A549 (cell line): ENCODE data around the gene FHAD1. TPM values are rescaled to one million over a fixed set of nuclear protein-coding genes. Genes with fewer than 3 reads are reported as not detected.
A peak's percentile ranks its signal among the peaks of the same experiment; 100 is the strongest.

ENCODE experiments used
- ATAC-seq, 2 experiments: fragments of 200-7000 bp in 1 of 2; fragments of >200 bp in 1 of 2; cut with Nextera tagmentation in 1 of 2; cut with Tn5 transposase in 1 of 2; 3 replicates each; pipeline versions ENCODE4 v1.8.0 to v1.9.1; 2018 to 2020; ENCODE audit warnings: mild to moderate bottlenecking in 1 of 2, moderate library complexity in 1 of 2
- CTCF ChIA-PET: fragments of 300-600 bp; sonication (Branson Sonifier 250); formaldehyde crosslinking; extraction: SDS; loops from one replicate; lab custom pipeline; 2021; ENCODE audit warnings: antibody characterized with exemption, inconsistent platforms; lab: Yijun Ruan, JAX
- POLR2A ChIA-PET: fragments of 350-600 bp; formaldehyde crosslinking; extraction: SDS; loops from one replicate; lab custom pipeline; 2021; ENCODE audit warnings: antibody characterized with exemption, inconsistent platforms; lab: Yijun Ruan, JAX
- DNase-seq, 2 experiments: peaks; one replicate each; pipeline versions ENCODE4 v3.0.0 to v3.0.0-alpha.2; 2011 to 2016; ENCODE audit warnings: low read depth in 1 of 2, low spot score in 1 of 2
- FAIRE-seq: peaks from 2 replicates; lab custom pipeline; 2011; peaks lifted over from hg19 to GRCh38; lab: Jason Lieb, UNC
- H3K27ac ChIP-seq, 2 experiments: fragments of >200 bp; sonication (Bioruptor Twin); formaldehyde crosslinking; 3 replicates each; pipeline ENCODE4 v1.5.1; 2016 to 2017
- H3K4me1 ChIP-seq: fragments of >200 bp; sonication (Bioruptor Twin); formaldehyde crosslinking; 3 replicates; pipeline ENCODE4 v1.6.1; 2016
- H3K4me2 ChIP-seq: fragments of >200 bp; sonication (Bioruptor Twin); formaldehyde crosslinking; 3 replicates; pipeline ENCODE4 v1.6.1; 2016
- H3K4me3 ChIP-seq: fragments of >200 bp; sonication (Bioruptor Twin); formaldehyde crosslinking; 3 replicates; pipeline ENCODE4 v1.5.1; 2016
- H3K9me3 ChIP-seq: fragments of >200 bp; sonication (Bioruptor Twin); formaldehyde crosslinking; 3 replicates; pipeline ENCODE4 v1.6.1; 2016
- CBX2 ChIP-seq: fragments of 200-600 bp; sonication (generic); IDR thresholded peaks from 2 replicates; pipeline ENCODE4 v1.6.1; 2016; ENCODE audit warnings: low read depth, mild to moderate bottlenecking, borderline replicate concordance
- CHD4 ChIP-seq: fragments of 200-600 bp; sonication (generic); IDR thresholded peaks from 2 replicates; pipeline ENCODE4 v1.6.1; 2016; ENCODE audit warnings: antibody characterized with exemption, mild to moderate bottlenecking, borderline replicate concordance
- EHF ChIP-seq: fragments of 250-450 bp; sonication (Bioruptor Pico); IDR thresholded peaks from 2 replicates; pipeline ENCODE4 v1.5.0; 2020; ENCODE audit warnings: mild to moderate bottlenecking
- ESRRA ChIP-seq: fragments of 150-350 bp; IDR thresholded peaks from 2 replicates; pipeline ENCODE4 v1.6.1; 2014; ENCODE audit warnings: mild to moderate bottlenecking, low read length, borderline replicate concordance
- FOSB ChIP-seq: fragments of 250-450 bp; sonication (Bioruptor Pico); IDR thresholded peaks from 2 replicates; pipeline ENCODE4 v1.5.0; 2020; ENCODE audit warnings: mild to moderate bottlenecking, moderate library complexity
- FOSL2 ChIP-seq, 2 experiments: fragments of 450-650 bp in 1 of 2; fragments of >200 bp in 1 of 2; sonication (Bioruptor Twin) in 1 of 2; formaldehyde crosslinking; IDR thresholded peaks; 2 replicates each; pipeline versions ENCODE4 v1.5.0 to v1.6.1; 2016 to 2020; ENCODE audit warnings: mild to moderate bottlenecking in 1 of 2, moderate library complexity in 1 of 2
- GATA3 ChIP-seq: IDR thresholded peaks from 2 replicates; pipeline ENCODE4 v1.6.1; 2012; ENCODE audit warnings: borderline replicate concordance
- HDAC2 ChIP-seq: fragments of 200-600 bp; sonication (generic); IDR thresholded peaks from 2 replicates; pipeline ENCODE4 v1.6.1; 2016
- HEYL ChIP-seq: fragments of 250-450 bp; sonication (Bioruptor Pico); IDR thresholded peaks from 2 replicates; pipeline ENCODE4 v1.8.0; 2021; ENCODE audit warnings: mild to moderate bottlenecking, moderate library complexity
- HOXA7 ChIP-seq: fragments of 250-450 bp; sonication (Bioruptor Pico); IDR thresholded peaks from 2 replicates; pipeline ENCODE4 v1.5.0; 2020; ENCODE audit warnings: mild to moderate bottlenecking, moderate library complexity
- JUNB ChIP-seq: fragments of >200 bp; sonication (Bioruptor Twin); formaldehyde crosslinking; IDR thresholded peaks from 2 replicates; pipeline ENCODE4 v1.6.1; 2016
- PHF8 ChIP-seq: fragments of 200-600 bp; sonication (generic); IDR thresholded peaks from 2 replicates; pipeline ENCODE4 v1.6.1; 2016; ENCODE audit warnings: low read depth, mild to moderate bottlenecking, antibody characterized with exemption, moderate library complexity, borderline replicate concordance
- POLR2A ChIP-seq: IDR thresholded peaks from 2 replicates; pipeline ENCODE4 v1.6.1; 2012; ENCODE audit warnings: mild to moderate bottlenecking, low read length
- POLR2AphosphoS2 ChIP-seq: conservative IDR thresholded peaks from 2 replicates; pipeline ENCODE4 v1.6.1; 2012; ENCODE audit warnings: low read length, improper control_type of control experiment, inconsistent platforms
- RARB ChIP-seq: fragments of 250-450 bp; sonication (Bioruptor Pico); IDR thresholded peaks from 2 replicates; pipeline ENCODE4 v1.8.0; 2021; ENCODE audit warnings: mild to moderate bottlenecking, moderate library complexity
- RCOR1 ChIP-seq: fragments of 150-350 bp; IDR thresholded peaks from 2 replicates; pipeline ENCODE4 v1.6.1; 2014; ENCODE audit warnings: antibody characterized with exemption, low read length, low read depth
- SREBF2 ChIP-seq: fragments of 450-650 bp; IDR thresholded peaks from 2 replicates; pipeline ENCODE4 v1.6.1; 2014; ENCODE audit warnings: mild to moderate bottlenecking, moderate library complexity
- TFCP2L1 ChIP-seq: fragments of 250-450 bp; sonication (Bioruptor Pico); IDR thresholded peaks from 2 replicates; pipeline ENCODE4 v1.5.0; 2021; ENCODE audit warnings: mild to moderate bottlenecking
- WGBS: methylation state at CpG from one replicate; pipeline ENCODE4 v1.1.6; 2017; ENCODE audit errors: missing lambda C conversion rate; 5-methylcytosine and 5-hydroxymethylcytosine counted together
- polyA plus RNA-seq, 4 experiments: library from polyadenylated mRNA; depleted of rRNA in 3 of 4; stranded (reverse); fragments of >200 nt; fragmentation: RNase III in 1 of 4; extraction: RNeasy Plus Mini Kit Qiagen cat#74134 plus additional on column Dnase treatment in 1 of 4; gene quantifications; 2 replicates in 3 of 4; 3 replicates in 1 of 4; pipeline ENCODE4 v1.2.3, GENCODE V29; 2011 to 2017
- TF ChIP-seq, protein P1 (sequence below): fragments of 450-650 bp; IDR thresholded peaks from 2 replicates; pipeline ENCODE4 v1.6.1; 2014; ENCODE audit warnings: antibody characterized with exemption
- TF ChIP-seq, protein P2 (sequence below): fragments of 150-350 bp; IDR thresholded peaks from 2 replicates; pipeline ENCODE4 v1.6.1; 2014; ENCODE audit warnings: low read depth, mild to moderate bottlenecking, low read length
- TF ChIP-seq, protein P3 (sequence below): IDR thresholded peaks from 2 replicates; pipeline ENCODE4 v1.6.1; 2012

The FHAD1 gene
- polyA plus RNA-seq, 2 of the 4 experiments (the other 2 are of a cell fraction): 0.31 to 0.32 TPM

DNA sequence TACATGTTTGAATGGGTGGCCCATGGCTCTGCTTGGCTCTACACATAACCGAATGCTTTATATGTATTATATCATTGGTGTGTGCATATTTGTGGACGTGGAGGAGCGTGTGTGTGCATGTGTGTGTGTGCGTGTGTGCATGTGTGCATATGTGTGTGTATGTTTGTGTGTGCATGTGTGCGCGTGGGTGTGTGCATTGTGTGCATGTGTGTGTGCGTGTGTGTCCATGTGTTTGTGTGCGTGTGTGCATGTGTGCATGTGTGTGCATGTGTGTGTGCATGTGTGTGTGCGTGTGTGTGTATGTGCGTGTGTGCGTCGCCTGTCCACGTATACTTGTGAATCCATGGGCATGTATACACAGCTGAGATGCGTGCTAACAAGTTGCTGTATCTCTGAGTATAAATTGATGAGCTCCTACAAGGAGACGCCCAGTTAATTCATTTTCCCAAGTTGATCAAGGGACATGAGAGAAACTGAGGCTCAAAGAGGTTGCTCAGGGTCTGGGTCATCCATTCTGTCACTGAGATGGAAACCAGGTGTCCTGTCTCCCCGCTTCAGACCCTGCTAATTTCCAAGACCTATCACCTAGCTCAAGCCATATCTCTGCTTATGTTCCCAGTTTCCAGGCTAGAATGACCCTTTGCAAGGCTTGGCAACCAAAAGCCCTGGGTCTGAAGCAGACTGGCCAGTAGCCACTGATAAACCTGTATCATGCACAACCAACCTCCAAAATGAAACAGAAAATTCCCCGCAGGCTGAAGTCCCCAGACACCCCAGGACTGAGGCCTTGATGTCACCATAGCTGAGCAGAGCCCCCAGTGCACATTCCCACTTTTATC, 188.4 kb downstream of the FHAD1 start:
- TF ChIP-seq RARB (CRISPR knock-in tag) (0 out of 2 replicates have a peak, but pooled peaks have one; percentile 26), JUNB (no peak), POLR2AphosphoS2 (peak; percentile 92), PHF8 (no peak), HEYL (no peak), POLR2A (no peak), ESRRA (no peak), FOSL2 (IDR thresholded peaks at IDR 0.05) (no peak), FOSL2 (CRISPR knock-in tag; IDR thresholded peaks at IDR 0.05) (no peak), HOXA7 (peak; percentile 67; the same call in 1 of the 2 replicates), GATA3 (no peak)
- TF ChIP-seq, protein P1, sequence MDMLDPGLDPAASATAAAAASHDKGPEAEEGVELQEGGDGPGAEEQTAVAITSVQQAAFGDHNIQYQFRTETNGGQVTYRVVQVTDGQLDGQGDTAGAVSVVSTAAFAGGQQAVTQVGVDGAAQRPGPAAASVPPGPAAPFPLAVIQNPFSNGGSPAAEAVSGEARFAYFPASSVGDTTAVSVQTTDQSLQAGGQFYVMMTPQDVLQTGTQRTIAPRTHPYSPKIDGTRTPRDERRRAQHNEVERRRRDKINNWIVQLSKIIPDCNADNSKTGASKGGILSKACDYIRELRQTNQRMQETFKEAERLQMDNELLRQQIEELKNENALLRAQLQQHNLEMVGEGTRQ: no peak
- WGBS: 87% methylated on average over 17 of the region's 17 CpGs
- CTCF ChIA-PET: interaction anchor here (1.0 to 4.3 kb wide), 5 partner anchors 8 to 283 kb away, joined by 3 to 21 read pairs (median 3); no protein-coding TSS in a partner anchor
- Histone ChIP-seq H3K4me2 (no peak overlapping the region), H3K4me1 (peaks cover 25% of the 10 kb centered on the region), H3K27ac (no peak overlapping the region), H3K9me3 (no peaks in the 10 kb centered on the region), H3K4me3 (no peak overlapping the region)
- DNase-seq (no peak), ATAC-seq (peak in 1 of 2 experiments; percentile 1; a peak in 2 of 6 replicates), FAIRE-seq (no peak)
- POLR2A ChIA-PET: no interaction called here

DNA sequence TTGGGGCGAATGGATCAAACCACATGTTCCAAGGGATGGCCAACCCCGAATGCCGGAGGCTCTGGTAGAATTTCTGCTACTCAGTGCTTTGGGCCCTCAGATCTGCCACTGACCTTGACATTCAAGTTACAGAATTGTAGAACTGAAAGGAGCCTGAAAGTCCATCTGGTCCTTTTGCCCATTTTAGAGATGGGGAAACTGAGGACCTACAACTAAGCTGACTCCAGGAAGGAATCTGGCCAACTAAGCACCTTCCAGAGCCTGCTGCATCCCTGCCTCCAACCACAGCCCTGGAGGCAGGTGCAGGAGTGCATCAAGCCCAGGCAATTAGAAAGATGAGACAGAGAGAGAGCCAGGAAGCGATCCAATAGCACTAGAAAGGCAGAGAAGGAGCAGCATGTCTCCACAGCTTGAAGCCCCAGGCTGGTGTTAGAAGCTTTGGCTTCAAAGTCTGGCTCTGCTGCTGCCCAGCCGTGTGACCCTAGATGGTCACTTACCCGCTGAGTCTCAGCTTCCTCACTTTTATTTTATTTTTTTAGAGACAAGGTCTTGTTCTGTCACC, 189.9 kb downstream of the FHAD1 start:
- no peak overlapping the region for H3K4me2 ChIP-seq
- 94% methylated on average over 6 of the region's 6 CpGs for WGBS
- FAIRE-seq (no peak), DNase-seq (no peak), ATAC-seq (peak in 1 of 2 experiments; percentile 2; a peak in 2 of 6 replicates)
- POLR2A ChIA-PET: interaction anchor here (0.6 kb wide), 1 partner anchor 25 kb away, joined by 3 read pairs; no protein-coding TSS in a partner anchor
- TF ChIP-seq POLR2AphosphoS2: peak; percentile 60; the same call in 1 of the 2 replicates
- TF ChIP-seq HOXA7: peak; percentile 45; the same call in 1 of the 2 replicates
- TF ChIP-seq CBX2: no peak
- TF ChIP-seq TFCP2L1: peak; percentile 28; the same call in 1 of the 2 replicates
- TF ChIP-seq JUNB: no peak
- no peak for TF ChIP-seq CHD4
- TF ChIP-seq FOSB (CRISPR knock-in tag): peak; percentile 14; the same call in 1 of the 2 replicates
- TF ChIP-seq, protein P2, sequence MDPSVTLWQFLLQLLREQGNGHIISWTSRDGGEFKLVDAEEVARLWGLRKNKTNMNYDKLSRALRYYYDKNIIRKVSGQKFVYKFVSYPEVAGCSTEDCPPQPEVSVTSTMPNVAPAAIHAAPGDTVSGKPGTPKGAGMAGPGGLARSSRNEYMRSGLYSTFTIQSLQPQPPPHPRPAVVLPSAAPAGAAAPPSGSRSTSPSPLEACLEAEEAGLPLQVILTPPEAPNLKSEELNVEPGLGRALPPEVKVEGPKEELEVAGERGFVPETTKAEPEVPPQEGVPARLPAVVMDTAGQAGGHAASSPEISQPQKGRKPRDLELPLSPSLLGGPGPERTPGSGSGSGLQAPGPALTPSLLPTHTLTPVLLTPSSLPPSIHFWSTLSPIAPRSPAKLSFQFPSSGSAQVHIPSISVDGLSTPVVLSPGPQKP: no peak
- CTCF ChIA-PET: interaction anchor here (1.3 to 4.3 kb wide), 3 partner anchors 10 to 132 kb away, joined by 4 to 21 read pairs (median 5); no protein-coding TSS in a partner anchor
- no peak overlapping the region for H3K4me3 ChIP-seq
- no peak overlapping the region for H3K27ac ChIP-seq
- H3K9me3 ChIP-seq: no peaks in the 10 kb centered on the region
- H3K4me1 ChIP-seq: peaks cover 17% of the 10 kb centered on the region

DNA sequence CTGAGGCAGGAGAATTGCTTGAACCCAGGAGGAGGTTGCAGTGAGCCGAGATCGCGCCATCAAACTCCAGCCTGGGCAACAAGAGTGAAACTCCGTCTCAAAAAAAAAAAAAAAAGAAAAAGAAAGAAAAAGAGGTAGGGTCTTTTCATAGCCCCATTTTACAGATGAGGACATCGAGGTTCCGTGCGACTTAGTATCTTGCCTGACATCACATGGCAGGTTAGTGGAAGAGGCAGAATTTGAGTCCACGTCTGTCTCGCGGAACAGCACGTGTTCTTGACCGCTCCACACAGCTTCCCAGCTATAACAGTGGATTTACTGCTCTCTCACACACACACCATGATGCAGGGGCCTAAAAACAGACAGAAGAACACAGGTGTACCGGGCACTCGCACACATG, 192.3 kb downstream of the FHAD1 start:
- DNase-seq: no peak
- FAIRE-seq: no peak
- no peak overlapping the region for H3K4me2 ChIP-seq
- no peak overlapping the region for H3K27ac ChIP-seq
- CTCF ChIA-PET: interaction anchor here (0.6 kb wide), 1 partner anchor 18 kb away, joined by 3 read pairs; no protein-coding TSS in a partner anchor
- H3K4me3 ChIP-seq: no peak overlapping the region
- ATAC-seq: no peak
- no peaks in the 10 kb centered on the region for H3K4me1 ChIP-seq
- 92% methylated on average over 14 of the region's 14 CpGs for WGBS
- TF ChIP-seq HDAC2: no peak
- TF ChIP-seq RARB (CRISPR knock-in tag): no peak
- TF ChIP-seq, protein P3, sequence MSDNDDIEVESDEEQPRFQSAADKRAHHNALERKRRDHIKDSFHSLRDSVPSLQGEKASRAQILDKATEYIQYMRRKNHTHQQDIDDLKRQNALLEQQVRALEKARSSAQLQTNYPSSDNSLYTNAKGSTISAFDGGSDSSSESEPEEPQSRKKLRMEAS: no peak
- no peak for TF ChIP-seq SREBF2
- TF ChIP-seq RCOR1: no peak
- no peak for TF ChIP-seq EHF (CRISPR knock-in tag)
- TF ChIP-seq, protein P2: no peak
- no peak for TF ChIP-seq GATA3
- TF ChIP-seq, protein P1: no peak
- POLR2A ChIA-PET: no interaction called here
- no peaks in the 10 kb centered on the region for H3K9me3 ChIP-seq
